ENCODE measurements around the gene MZF1. TPM values are rescaled to one million over a fixed set of nuclear protein-coding genes. Genes with fewer than 3 reads are reported as not detected.
"Not testable (repeated sequence)": the region's sequence is repeated elsewhere in the genome, so short reads cannot be mapped to it uniquely, and the experiment has no call there.

The MZF1 gene
- 10 to 100 TPM; 21.0 to 21.1 TPM for total RNA-seq
- polyA plus RNA-seq (2013, experiment 1 of 2): 20.1 TPM
- polyA plus RNA-seq (2013, experiment 2 of 2): 25.3 TPM
- total RNA-seq: 10.2 to 74.2 (median 28.0) reads per million in 172 experiments

GRCh38 chr19:58572818-58573657, at the start of gene MZF1:
Gene MZF1 (minus strand): TSS chr19:58573335. CDS start chr19:58571389, 1,946 bp downstream.
- Histone ChIP-seq H3K27me3 (ENCODE audit: control insufficient read depth in 1 of 2, insufficient read depth in 2 of 2, low read length in 2 of 2) (no peaks in the 10 kb centered on the region), H3K4me1 (ENCODE audit: insufficient read depth, low read length) (peaks cover 49% of the 10 kb centered on the region), H3K4me3 (ENCODE audit: low read length) (peak within 1 kb of the TSS; percentile 84), H3K27ac (ENCODE audit: low read depth in 1 of 2, low read length in 2 of 2) (peak within 1 kb of the TSS; percentile 100), H3K9me3 (ENCODE audit: control insufficient read depth in 1 of 2, insufficient read depth in 1 of 2, low read length in 2 of 2) (no peaks in the 10 kb centered on the region), H3K36me3 (ENCODE audit: insufficient read depth, low read length) (peaks cover 21% of the 10 kb centered on the region)
- CTCF ChIA-PET: interaction anchor here (2.5 kb wide), 1 partner anchor 53 kb away, joined by 13 read pairs; the partner anchor contains the start of gene ZBTB45
- ATAC-seq (ENCODE audit: poor library complexity): peak; percentile 72
- DNase-seq: peak; percentile 98 to 100 (median 100)
- peak within 1 kb of the TSS; percentile 92 for H3K4me3 Mint-ChIP-seq
- no peak for TF ChIP-seq CTCF (IDR thresholded peaks at IDR 0.05)
- peak within 1 kb of the TSS; percentile 96 for H3K27ac Mint-ChIP-seq
- intact Hi-C loops (cut with DNase I, micrococcal nuclease): loop anchor here (1.0 kb wide), 2 partner anchors 14 to 29 kb away; partner anchors contain the start of gene TRIM28 (in 2 of the 2)
- POLR2A ChIA-PET: interaction anchor here (1.1 to 3.2 kb wide), 6 partner anchors 11 to 54 kb away, joined by 3 to 63 read pairs (median 17); partner anchors contain the start of genes CHMP2A, TRIM28, UBE2M and ZBTB45
- H3K27me3 Mint-ChIP-seq: no peaks in the 10 kb centered on the region
- peaks cover 23% of the 10 kb centered on the region for H3K36me3 Mint-ChIP-seq (ENCODE audit: low read depth)
- H3K4me1 Mint-ChIP-seq (ENCODE audit: low read depth): peaks cover 36% of the 10 kb centered on the region
- H3K9me3 Mint-ChIP-seq: no peaks in the 10 kb centered on the region

DNA sequence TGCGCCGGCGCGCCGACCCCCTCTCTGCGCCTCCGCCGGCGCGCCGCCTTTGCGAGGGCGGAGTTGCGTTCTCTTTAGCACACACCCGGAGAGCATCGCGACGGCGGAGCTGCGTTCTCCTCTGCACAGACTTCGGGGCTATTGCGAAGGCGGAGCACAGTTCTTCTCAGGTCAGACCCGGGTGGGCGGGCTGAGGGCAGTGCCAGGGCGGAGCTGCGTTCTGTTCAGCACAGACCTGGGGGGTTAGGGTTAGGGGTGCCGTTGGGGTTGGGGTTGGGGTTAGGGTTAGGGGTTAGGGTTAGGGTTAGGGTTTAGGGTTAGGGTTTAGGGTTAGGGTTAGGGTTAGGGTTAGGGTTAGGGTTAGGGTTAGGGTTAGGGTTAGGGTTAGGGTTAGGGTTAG, 34.1 kb upstream of the MZF1 start:
- H3K27me3 Mint-ChIP-seq; H3K4me3 ChIP-seq (ENCODE audit: low read length); intact Hi-C loops (cut with DNase I, micrococcal nuclease); POLR2A ChIA-PET; H3K4me3 Mint-ChIP-seq; H3K27ac Mint-ChIP-seq; H3K27ac ChIP-seq (ENCODE audit: low read depth in 1 of 2, low read length in 2 of 2); CTCF ChIA-PET; ATAC-seq (ENCODE audit: poor library complexity); H3K36me3 Mint-ChIP-seq (ENCODE audit: low read depth); H3K9me3 Mint-ChIP-seq; H3K4me1 Mint-ChIP-seq (ENCODE audit: low read depth); H3K27me3 ChIP-seq (ENCODE audit: control insufficient read depth in 1 of 2, insufficient read depth in 2 of 2, low read length in 2 of 2); H3K9me3 ChIP-seq (ENCODE audit: control insufficient read depth in 1 of 2, insufficient read depth in 1 of 2, low read length in 2 of 2); H3K4me1 ChIP-seq (ENCODE audit: insufficient read depth, low read length); H3K36me3 ChIP-seq (ENCODE audit: insufficient read depth, low read length): not testable (repeated sequence)
- peak in 1 of 14 experiments; percentile 19 for DNase-seq

- H3K27me3 ChIP-seq (ENCODE audit: control insufficient read depth in 1 of 2, insufficient read depth in 2 of 2, low read length in 2 of 2); H3K9me3 ChIP-seq (ENCODE audit: control insufficient read depth in 1 of 2, insufficient read depth in 1 of 2, low read length in 2 of 2); ATAC-seq (ENCODE audit: poor library complexity); H3K36me3 ChIP-seq (ENCODE audit: insufficient read depth, low read length); CTCF ChIA-PET; H3K9me3 Mint-ChIP-seq; H3K4me1 Mint-ChIP-seq (ENCODE audit: low read depth); intact Hi-C loops (cut with DNase I, micrococcal nuclease); H3K27me3 Mint-ChIP-seq; H3K27ac Mint-ChIP-seq; H3K4me3 Mint-ChIP-seq; H3K36me3 Mint-ChIP-seq (ENCODE audit: low read depth); DNase-seq; H3K4me3 ChIP-seq (ENCODE audit: low read length); H3K4me1 ChIP-seq (ENCODE audit: insufficient read depth, low read length); POLR2A ChIA-PET; H3K27ac ChIP-seq (ENCODE audit: low read depth in 1 of 2, low read length in 2 of 2): not testable (repeated sequence)
Measured at GRCh38 chr19:58606251-58606896, 33.2 kb upstream of the MZF1 start.
